ENCODE data around the gene TPCN2.

- TF ChIP-seq POLR2AphosphoS5 (IDR thresholded peaks at IDR 0.05) (no peak), POLR2A (IDR thresholded peaks at IDR 0.05) (no peak), CTCF (IDR thresholded peaks at IDR 0.05) (no peak), EP300 (IDR thresholded peaks at IDR 0.05) (no peak)
Observed at GRCh38 chr11:69140635-69141034, 91.9 kb downstream of the TPCN2 start.
